Measurements from ENCODE around the gene NCBP1. TPM values are rescaled to one million over a fixed set of nuclear protein-coding genes. Genes with fewer than 3 reads are reported as not detected.

Gene NCBP1
- polyA plus RNA-seq, 1 of the 3 experiments (the other 2 are of a cell fraction) = 11.3 TPM

GRCh38 chr9:97601228-97601898 is 32.3 kb upstream of the NCBP1 start:
- Histone ChIP-seq H3K9ac (no peak overlapping the region), H3K79me2 (ENCODE audit: insufficient read depth) (no peaks in the 10 kb centered on the region), H3K36me3 (replicated peaks in 1 of 2; ENCODE audit: control insufficient read depth in 1 of 2, insufficient read depth in 2 of 2, low read length in 1 of 2) (peaks cover 8 to 67% of the 10 kb centered on the region in 2 experiments), H3K9me2 (no peaks in the 10 kb centered on the region), H3F3A (replicated peaks; ENCODE audit: insufficient read depth) (no peaks in the 10 kb centered on the region), H4K20me1 (ENCODE audit: insufficient read depth) (no peaks in the 10 kb centered on the region), H3K27ac (ENCODE audit: low read depth in 2 of 2, low read length in 1 of 2) (no peak overlapping the region; a peak in 1 of 4 replicates), H3K4me3 (ENCODE audit: low read depth in 2 of 2, low read length in 1 of 2) (no peak overlapping the region), H3K4me2 (no peak overlapping the region), H3K4me1 (ENCODE audit: control insufficient read depth in 1 of 2, insufficient read depth in 2 of 2, low read depth in 1 of 2, low read length in 1 of 2) (peaks cover 0 to 24% of the 10 kb centered on the region in 2 experiments; a peak in 2 of 4 replicates), H3K9me3 (no peaks in the 10 kb centered on the region), H3K27me3 (ENCODE audit: insufficient read depth) (no peaks in the 10 kb centered on the region), H2AFZ (ENCODE audit: low read depth) (no peak overlapping the region)
- POLR2A ChIA-PET = interaction anchor here (1.0 kb wide), 1 partner anchor 32 kb away, joined by 3 read pairs; the partner anchor contains the start of genes NCBP1 and TSTD2
- 95% methylated on average over 7 of the region's 7 CpGs for WGBS (ENCODE audit: low lambda C conversion rate)
- DNase-seq = no peak
- no peak for TF ChIP-seq PBX3 (IDR thresholded peaks at IDR 0.05)
- TF ChIP-seq TCF12 (IDR thresholded peaks at IDR 0.05) = no peak
- TF ChIP-seq IRF3 (IDR thresholded peaks at IDR 0.05; ENCODE audit: low read depth, low read length) = no peak
- no peak for TF ChIP-seq MEF2A (IDR thresholded peaks at IDR 0.05; ENCODE audit: borderline replicate concordance, low read depth)
- no peak for TF ChIP-seq USF1 (IDR thresholded peaks at IDR 0.05; ENCODE audit: borderline replicate concordance, low read depth)
- TF ChIP-seq TAF1 (IDR thresholded peaks at IDR 0.05; ENCODE audit: borderline replicate concordance, low read depth, low read length) = no peak
- no peak for TF ChIP-seq GABPA (IDR thresholded peaks at IDR 0.05; ENCODE audit: low read depth)
- no peak for TF ChIP-seq MAX (IDR thresholded peaks at IDR 0.05; ENCODE audit: low read depth)
- no peak for TF ChIP-seq FOXJ3 (CRISPR knock-in tag; IDR thresholded peaks at IDR 0.05)
- CTCF ChIA-PET = interaction anchor here (1.2 to 28.6 kb wide), 5 partner anchors 11 to 131 kb away, joined by 3 to 677 read pairs (median 3); no protein-coding TSS in a partner anchor

- no peak overlapping the region for H3K4me3 ChIP-seq (ENCODE audit: low read depth in 2 of 2, low read length in 1 of 2)
- ChIA-PET POLR2A (interaction anchor here (1.0 kb wide), 1 partner anchor 31 kb away, joined by 3 read pairs; the partner anchor contains the start of genes NCBP1 and TSTD2), CTCF (interaction anchor here (0.8 to 28.6 kb wide), 7 partner anchors 10 to 132 kb away, joined by 3 to 677 read pairs (median 3); no protein-coding TSS in a partner anchor)
- H3K36me3 ChIP-seq (replicated peaks in 1 of 2; ENCODE audit: control insufficient read depth in 1 of 2, insufficient read depth in 2 of 2, low read length in 1 of 2) = peaks cover 8 to 72% of the 10 kb centered on the region in 2 experiments
- no peaks in the 10 kb centered on the region for H3F3A ChIP-seq (replicated peaks; ENCODE audit: insufficient read depth)
- TF ChIP-seq TCF12 (IDR thresholded peaks at IDR 0.05) = no peak
- TF ChIP-seq SIN3A (IDR thresholded peaks at IDR 0.05; ENCODE audit: borderline replicate concordance, low read depth, low read length) = no peak
- TF ChIP-seq YY1 (IDR thresholded peaks at IDR 0.05; ENCODE audit: low read depth) = no peak
- no peak for TF ChIP-seq NRF1 (IDR thresholded peaks at IDR 0.05; ENCODE audit: low read depth, low read length)
- TF ChIP-seq USF1 (IDR thresholded peaks at IDR 0.05; ENCODE audit: borderline replicate concordance, low read depth) = no peak
- TF ChIP-seq SMC3 (IDR thresholded peaks at IDR 0.05; ENCODE audit: low read depth, low read length) = no peak
- TF ChIP-seq RXRA (IDR thresholded peaks at IDR 0.05; ENCODE audit: borderline replicate concordance, low read depth) = no peak
- no peak for TF ChIP-seq MXI1 (IDR thresholded peaks at IDR 0.05; ENCODE audit: low read depth, low read length)
- TF ChIP-seq TAF1 (IDR thresholded peaks at IDR 0.05; ENCODE audit: borderline replicate concordance, low read depth, low read length) = no peak
- no peak for TF ChIP-seq USF2 (IDR thresholded peaks at IDR 0.05; ENCODE audit: borderline replicate concordance, low read depth, low read length)
- no peak for TF ChIP-seq TEAD4 (IDR thresholded peaks at IDR 0.05; ENCODE audit: borderline replicate concordance, insufficient read depth)
- TF ChIP-seq MEF2A (IDR thresholded peaks at IDR 0.05; ENCODE audit: borderline replicate concordance, low read depth) = no peak
- H3K79me2 ChIP-seq (ENCODE audit: insufficient read depth) = no peaks in the 10 kb centered on the region
- no peak overlapping the region for H3K9ac ChIP-seq
- H3K4me1 ChIP-seq (ENCODE audit: control insufficient read depth in 1 of 2, insufficient read depth in 2 of 2, low read depth in 1 of 2, low read length in 1 of 2) = peaks cover 0 to 24% of the 10 kb centered on the region in 2 experiments; a peak in 2 of 4 replicates
- H3K9me3 ChIP-seq = no peaks in the 10 kb centered on the region
- H3K9me2 ChIP-seq = no peaks in the 10 kb centered on the region
- H3K4me2 ChIP-seq = no peak overlapping the region
- WGBS (ENCODE audit: low lambda C conversion rate) = 90% methylated on average over 9 of the region's 10 CpGs
- no peaks in the 10 kb centered on the region for H3K27me3 ChIP-seq (ENCODE audit: insufficient read depth)
- no peaks in the 10 kb centered on the region for H4K20me1 ChIP-seq (ENCODE audit: insufficient read depth)
- no peak overlapping the region; a peak in 1 of 4 replicates for H3K27ac ChIP-seq (ENCODE audit: low read depth in 2 of 2, low read length in 1 of 2)
- no peak for DNase-seq
- H2AFZ ChIP-seq (ENCODE audit: low read depth) = no peak overlapping the region
These were observed 31.2 kb upstream of the NCBP1 start for GRCh38 chr9:97602430-97602829.

All from SK-N-SH (cell line).